ENCODE measurements around the gene DNAAF8.

DNAAF8 gene

GRCh38 chr16:4785758-4786433 is 51.6 kb downstream of the DNAAF8 start:
- DNase-seq = no peak

- DNase-seq = no peak
Observed at GRCh38 chr16:4787068-4787467, 52.7 kb downstream of the DNAAF8 start.

- DNase-seq = no peak
Observed at GRCh38 chr16:4787627-4788482, 53.5 kb downstream of the DNAAF8 start, which contains the start of gene SEPTIN12. Gene SEPTIN12 (minus strand): TSS chr16:4788345. CDS start chr16:4787645, 700 bp downstream.

GRCh38 chr16:4788489-4788889 is 54.2 kb downstream of the DNAAF8 start:
- DNase-seq = no peak

- no peak for DNase-seq
Observed at GRCh38 chr16:4788910-4789309, 54.6 kb downstream of the DNAAF8 start.

- no peak for DNase-seq
Observed at GRCh38 chr16:4790261-4790660, 55.9 kb downstream of the DNAAF8 start.

GRCh38 chr16:4790871-4791270 is 56.5 kb downstream of the DNAAF8 start:
- DNase-seq = no peak

- no peak for DNase-seq
Observed at GRCh38 chr16:4792951-4793513, 58.7 kb downstream of the DNAAF8 start.

- no peak for DNase-seq
Observed at GRCh38 chr16:4795181-4795827, 61.0 kb downstream of the DNAAF8 start, which contains the start of gene SMIM22. Gene SMIM22 (plus strand): TSS chr16:4795369. CDS start chr16:4795735, 366 bp downstream.

- no peak for DNase-seq
Observed at GRCh38 chr16:4795828-4796572, 61.7 kb downstream of the DNAAF8 start.

- no peak for DNase-seq
Observed at GRCh38 chr16:4796982-4797804, 62.9 kb downstream of the DNAAF8 start.

- DNase-seq = no peak
Observed at GRCh38 chr16:4797805-4798252, 63.5 kb downstream of the DNAAF8 start.

GRCh38 chr16:4798456-4798855 is 64.1 kb downstream of the DNAAF8 start:
- DNase-seq = no peak

Measured in left hindlimb (tissue), 1 donor.